AG10803 (cell line): ENCODE results near the gene BIRC6.

Experiments used
- DNase-seq: peaks from one replicate; pipeline ENCODE4 v3.0.0; 2010; ENCODE audit warnings: low read depth
- H3K4me3 ChIP-seq: 2 replicates; pipeline ENCODE4 v1.5.1; 2011; ENCODE audit warnings: mild to moderate bottlenecking, low read length, control low read depth
- CTCF ChIP-seq: conservative IDR thresholded peaks from 2 replicates; pipeline ENCODE4 v1.5.1; 2011; ENCODE audit warnings: mild to moderate bottlenecking, low read length, control low read depth, inconsistent platforms

The BIRC6 gene

DNA sequence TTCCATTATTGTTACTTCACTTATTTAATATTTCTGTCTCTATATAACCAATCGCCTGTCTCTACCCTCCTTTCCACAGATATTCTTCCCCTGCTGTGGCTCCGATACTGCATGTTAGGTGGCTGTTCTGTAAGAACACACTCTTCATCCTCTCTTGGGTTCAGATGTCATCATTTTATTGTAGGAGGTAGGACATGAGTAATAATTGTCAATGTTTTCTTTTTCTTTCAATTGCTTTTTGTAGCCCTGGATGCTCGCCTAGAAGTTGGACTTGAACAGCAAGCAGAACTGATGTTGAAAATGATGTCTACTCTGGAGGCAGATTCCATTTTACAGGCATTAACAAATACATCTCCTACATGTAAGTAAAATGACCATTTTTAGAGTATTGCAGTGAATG lies 128.6 kb downstream of the BIRC6 start:
- peak; percentile 66 for DNase-seq
- no peak for TF ChIP-seq CTCF
- no peak overlapping the region for H3K4me3 ChIP-seq

DNA sequence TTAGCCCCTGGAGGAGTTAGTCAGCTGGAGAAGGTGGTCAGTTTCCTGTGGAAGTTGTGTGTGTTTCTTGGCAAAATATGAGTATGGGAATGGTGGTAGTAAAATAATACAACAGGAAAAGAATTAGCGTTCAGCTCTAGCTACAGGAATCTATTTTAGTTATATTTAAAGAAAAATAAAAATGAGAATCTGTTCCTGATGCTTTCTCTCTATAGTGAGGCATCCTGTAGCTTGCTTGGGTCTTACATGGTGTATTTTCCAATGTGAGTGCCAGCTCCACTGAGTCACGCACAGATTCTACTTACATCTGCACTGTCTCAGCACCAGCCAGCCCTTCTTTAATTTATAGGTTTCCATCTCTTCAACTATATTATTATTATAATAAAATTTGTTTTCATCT lies 132.2 kb downstream of the BIRC6 start:
- no peak for TF ChIP-seq CTCF
- H3K4me3 ChIP-seq, result no peak overlapping the region
- DNase-seq, result no peak

- no peak overlapping the region for H3K4me3 ChIP-seq
- DNase-seq, result no peak
- no peak for TF ChIP-seq CTCF
Observed at GRCh38 chr2:32491346-32491745, 134.5 kb downstream of the BIRC6 start.

DNA sequence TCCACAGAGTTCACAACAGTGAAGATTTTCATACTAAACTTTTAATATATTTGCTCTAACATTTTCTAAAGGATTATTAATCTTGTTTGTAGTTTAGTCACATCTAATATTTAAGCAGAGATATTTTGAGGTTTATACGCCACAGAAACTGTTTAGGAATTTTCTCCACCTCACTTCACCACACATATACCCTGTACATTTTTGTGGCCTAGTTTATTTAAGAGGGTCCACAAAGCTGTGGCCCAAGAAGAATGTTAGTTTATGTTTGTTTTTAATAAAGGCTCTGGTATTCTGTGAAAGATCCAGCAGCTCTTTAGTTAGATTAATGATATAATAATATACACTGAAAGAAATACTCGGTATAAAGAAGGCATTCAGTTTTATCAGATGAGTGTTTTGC lies 138.3 kb downstream of the BIRC6 start:
- no peak for DNase-seq
- no peak overlapping the region for H3K4me3 ChIP-seq
- TF ChIP-seq CTCF, result no peak

DNA sequence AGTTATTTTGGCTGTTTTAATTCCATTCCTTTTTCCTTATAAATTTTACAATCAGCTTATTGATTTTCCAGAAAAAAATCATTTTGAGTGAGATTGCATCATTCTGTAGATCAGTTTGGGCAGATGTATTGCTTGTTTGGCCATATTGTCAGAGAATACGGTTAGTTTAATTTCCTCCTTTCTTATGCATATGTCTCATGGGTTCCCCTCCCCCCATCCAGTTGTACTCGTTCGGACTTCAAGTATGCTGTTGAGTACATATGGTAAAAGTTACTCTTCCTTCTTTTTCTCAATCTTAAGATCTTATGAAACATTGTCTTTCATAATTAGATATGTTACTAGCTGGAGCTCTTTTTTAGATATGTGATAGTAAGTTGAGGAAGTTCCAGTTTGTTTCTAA lies 139.8 kb downstream of the BIRC6 start:
- TF ChIP-seq CTCF, result no peak
- no peak overlapping the region for H3K4me3 ChIP-seq
- no peak for DNase-seq

DNA sequence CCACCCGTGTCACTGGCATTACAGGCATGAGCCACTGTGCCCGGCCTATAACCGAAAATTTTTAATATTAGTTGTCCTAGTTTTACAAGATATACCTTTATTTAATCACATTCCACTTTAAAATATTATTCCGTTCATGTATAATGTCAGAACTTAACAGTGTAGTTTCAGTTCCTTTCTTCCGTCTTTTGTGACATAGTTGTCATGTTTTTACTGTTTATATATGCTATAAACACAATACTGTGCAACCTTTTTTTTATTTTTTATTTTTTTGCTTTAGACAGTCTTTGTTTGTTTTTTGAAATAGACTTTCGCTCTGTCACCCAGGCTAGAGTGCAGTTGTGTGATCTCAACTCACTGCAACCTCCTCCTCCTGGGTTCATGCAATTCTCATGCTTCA lies 141.5 kb downstream of the BIRC6 start:
- TF ChIP-seq CTCF, result no peak
- no peak overlapping the region for H3K4me3 ChIP-seq
- no peak for DNase-seq

- no peak overlapping the region for H3K4me3 ChIP-seq
- TF ChIP-seq CTCF, result no peak
- no peak for DNase-seq
Observed at GRCh38 chr2:32502941-32503340, 146.1 kb downstream of the BIRC6 start.
